NK-92 (cell line): Measurements from ENCODE around the gene XYLB.
"Not testable (repeated sequence)": the region's sequence is repeated elsewhere in the genome, so short reads cannot be mapped to it uniquely, and the experiment has no call there.

Experiments
- DNase-seq: peaks from one replicate; lab custom pipeline; 2025; ENCODE audit not compliant: unreplicated experiment; lab: John Stamatoyannopoulos, UW

Gene XYLB

DNA sequence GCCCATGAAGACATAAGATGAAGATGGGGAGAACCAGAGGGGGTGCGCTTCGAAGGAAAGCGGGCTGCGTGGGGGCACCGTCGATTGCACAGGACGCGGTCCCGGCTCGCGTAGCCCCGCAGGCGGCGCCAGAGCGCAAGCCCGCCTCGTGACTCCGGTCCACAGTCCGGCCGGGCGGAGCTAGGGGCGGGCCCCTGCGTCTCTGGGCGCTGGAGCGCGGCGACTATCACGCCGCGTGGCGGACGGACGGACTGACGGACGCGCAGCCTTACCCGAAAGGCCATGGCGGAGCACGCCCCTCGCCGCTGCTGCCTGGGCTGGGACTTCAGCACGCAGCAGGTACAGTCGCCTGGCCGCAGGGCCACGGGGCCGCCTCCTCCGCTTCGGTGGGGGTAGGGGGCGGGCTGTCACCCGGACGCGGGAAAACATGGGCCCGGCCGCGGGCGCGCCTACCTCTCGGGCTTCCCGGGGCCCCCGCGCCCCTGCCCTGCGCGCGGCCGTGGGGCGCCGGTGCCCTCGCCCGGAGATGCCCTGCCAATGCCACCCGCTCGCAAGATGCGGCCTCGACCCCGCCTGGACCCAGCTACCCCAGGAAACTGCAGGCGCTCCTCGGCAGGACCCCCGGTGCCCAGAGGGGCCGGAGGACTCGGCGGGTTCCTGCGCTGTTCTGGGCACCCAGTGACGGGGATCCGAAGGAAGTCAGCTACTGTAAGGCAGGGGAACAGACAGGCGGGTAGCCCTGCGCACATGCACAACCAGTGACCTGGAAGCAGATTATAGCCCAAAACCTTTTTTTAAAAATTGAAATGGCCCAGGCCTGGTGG, at the start of gene XYLB:
TSS of gene XYLB (plus strand) at position 199 of the 824 bp plus-strand sequence. CDS start at position 283, 84 bp downstream.
- DNase-seq: no peak

DNA sequence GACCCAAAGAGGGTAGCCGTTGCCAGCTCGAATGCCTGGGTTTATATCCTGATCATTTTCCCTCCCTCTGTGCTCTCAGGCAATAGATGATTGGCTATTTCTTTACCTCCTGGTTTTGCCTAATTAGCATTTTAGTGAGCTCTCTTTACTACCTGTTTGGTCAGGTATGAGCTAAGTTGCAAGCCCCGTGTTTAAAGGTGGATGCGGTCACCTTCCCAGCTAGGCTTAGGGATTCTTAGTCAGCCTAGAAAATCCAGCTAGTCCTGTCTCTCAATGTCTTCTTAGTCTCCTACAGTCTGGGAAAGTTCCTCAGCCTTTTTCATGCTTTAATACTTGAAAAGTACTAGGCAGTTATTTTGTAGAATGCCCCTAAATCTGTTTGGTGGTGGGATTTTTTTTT, 49.5 kb upstream of the XYLB start:
- DNase-seq: not testable (repeated sequence)

DNA sequence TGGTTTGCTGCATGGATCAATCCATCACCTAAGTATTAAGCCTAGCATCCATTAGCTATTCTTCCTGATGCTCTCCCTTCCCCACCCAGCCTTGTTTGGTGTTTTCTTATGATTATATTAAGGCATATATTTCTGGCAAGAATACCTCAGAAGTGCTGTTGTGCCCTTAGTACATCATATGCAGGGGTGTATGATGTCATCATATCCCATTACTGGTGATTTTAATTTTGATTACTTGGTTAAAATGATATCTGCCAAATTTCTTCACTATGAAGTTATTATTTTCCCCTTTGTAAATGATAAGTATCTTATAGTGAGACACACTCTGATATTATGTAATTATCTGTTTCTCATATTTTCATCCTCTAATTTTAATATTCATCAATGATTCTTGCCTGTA, 49.0 kb upstream of the XYLB start:
- DNase-seq: no peak

- DNase-seq: no peak
These were observed 48.5 kb upstream of the XYLB start for GRCh38 chr3:38297947-38298711.

DNA sequence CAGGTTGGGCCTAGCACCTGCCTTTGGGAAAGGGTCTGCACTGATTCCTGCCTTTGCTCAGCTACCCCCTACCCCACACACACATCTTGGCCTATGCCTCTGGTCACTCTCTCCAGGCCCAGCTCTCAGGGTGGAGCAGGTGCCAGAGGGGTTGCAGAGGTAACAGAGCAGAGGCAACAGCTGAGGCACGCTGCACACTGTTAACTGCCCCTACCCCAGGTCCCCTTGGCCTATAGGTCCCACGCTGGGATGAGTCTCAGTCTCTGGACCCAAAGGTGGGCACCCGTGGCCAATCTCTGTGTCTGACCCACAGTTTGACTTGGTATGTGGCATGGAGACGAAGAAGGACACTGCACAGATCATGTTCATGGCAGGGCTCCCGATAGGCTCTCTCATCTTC, 39.6 kb upstream of the XYLB start:
- DNase-seq: no peak

DNA sequence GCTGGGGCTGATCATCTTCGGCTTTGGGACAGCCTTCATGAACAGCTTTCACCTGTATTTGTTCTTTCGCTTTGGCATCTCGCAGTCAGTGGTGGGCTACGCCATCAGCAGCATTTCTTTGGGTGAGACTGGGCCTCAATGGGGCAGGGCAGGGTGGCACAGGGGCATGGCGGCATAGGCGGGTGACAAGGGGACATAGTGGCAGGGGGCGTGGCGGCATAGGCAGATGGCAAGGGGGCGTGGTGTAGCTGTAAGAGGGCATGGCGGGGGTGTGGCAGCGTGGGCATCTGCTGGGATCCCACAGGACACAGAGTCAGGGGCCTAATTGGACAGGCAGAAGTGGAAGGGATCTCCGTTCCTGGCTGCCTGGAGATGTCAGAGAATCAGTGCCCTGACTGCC, 39.0 kb upstream of the XYLB start:
- no peak for DNase-seq

DNA sequence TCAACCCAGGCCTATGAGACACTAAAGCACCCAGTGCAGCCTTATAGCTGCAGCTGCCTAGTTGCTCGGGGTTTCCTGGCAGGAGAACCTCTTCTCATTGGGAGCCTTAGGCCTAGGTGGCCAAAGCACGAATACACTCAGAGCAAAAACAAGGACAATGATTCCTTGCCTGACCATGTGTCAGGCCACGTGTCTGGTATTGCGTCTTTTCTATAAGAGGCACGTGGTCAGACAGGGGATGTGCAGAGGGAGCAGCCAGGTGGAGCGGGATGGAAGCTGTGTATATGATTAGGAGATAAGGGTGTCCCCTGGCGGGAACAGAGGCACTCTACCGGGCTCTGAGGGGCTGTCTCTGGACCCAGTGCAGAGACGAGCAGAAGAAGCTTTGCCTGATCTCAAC, 38.1 kb upstream of the XYLB start:
- DNase-seq: no peak

- DNase-seq: no peak
These were observed 35.1 kb upstream of the XYLB start for GRCh38 chr3:38311476-38311875.

DNA sequence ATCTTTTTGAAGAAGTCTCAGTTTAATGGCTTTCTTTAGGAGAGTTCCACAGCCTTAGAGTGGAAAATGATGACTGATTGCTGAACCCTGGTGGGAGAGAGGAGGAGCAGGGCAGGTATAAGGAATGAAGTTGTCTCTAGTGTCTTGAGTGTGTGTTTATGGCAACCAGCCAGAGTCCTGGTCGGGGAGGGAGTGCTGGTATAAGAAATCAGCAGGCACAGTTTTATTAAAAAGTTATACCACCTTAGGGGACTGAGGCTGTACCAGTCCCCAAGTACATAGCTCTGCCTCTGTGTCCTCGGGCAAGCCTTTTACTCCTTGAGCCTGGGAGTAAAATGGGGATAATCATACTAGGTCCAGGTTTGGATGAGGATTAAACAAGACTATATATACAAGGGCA, 34.6 kb upstream of the XYLB start:
- DNase-seq: no peak

DNA sequence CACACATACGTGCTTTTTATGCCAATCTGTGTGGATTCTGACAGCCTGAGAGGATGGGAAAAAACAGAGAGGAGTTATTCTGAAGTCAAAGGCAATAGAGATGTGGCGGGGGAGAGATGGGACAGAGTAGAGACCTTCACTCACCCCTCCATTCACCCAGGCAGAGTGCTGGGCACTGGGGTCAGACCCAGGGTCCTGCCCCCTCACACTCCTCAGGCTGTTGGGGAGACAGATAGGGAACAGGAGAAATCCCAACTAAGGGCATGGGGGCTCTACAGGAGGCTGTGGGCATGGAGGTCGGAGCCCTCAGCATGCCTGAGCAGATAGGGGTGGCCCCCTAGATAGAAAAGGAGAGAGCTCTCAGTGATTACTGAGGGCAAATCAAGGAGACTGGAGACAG, 34.2 kb upstream of the XYLB start:
- no peak for DNase-seq

GRCh38 chr3:38313263-38313662, 33.3 kb upstream of the XYLB start:
- no peak for DNase-seq

DNA sequence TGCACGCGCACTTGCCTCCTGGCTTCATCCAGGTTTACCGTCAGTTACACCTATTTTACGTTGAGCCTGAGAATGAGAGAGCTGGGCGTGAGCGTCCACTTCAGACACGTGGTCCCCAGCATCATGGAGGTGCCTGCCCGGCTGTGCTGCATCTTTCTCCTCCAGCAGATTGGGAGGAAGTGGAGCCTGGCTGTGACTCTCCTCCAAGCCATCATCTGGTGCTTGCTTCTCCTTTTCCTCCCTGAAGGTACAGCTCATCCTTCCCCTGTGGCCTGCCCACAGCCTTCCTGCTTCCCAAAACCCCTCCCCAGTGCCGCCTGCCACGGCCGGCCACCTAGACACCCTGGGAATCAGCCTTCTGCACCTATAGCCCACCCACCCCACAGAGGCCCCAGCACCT, 32.9 kb upstream of the XYLB start:
- DNase-seq: no peak

GRCh38 chr3:38314112-38314763, 32.3 kb upstream of the XYLB start:
- DNase-seq: no peak

DNA sequence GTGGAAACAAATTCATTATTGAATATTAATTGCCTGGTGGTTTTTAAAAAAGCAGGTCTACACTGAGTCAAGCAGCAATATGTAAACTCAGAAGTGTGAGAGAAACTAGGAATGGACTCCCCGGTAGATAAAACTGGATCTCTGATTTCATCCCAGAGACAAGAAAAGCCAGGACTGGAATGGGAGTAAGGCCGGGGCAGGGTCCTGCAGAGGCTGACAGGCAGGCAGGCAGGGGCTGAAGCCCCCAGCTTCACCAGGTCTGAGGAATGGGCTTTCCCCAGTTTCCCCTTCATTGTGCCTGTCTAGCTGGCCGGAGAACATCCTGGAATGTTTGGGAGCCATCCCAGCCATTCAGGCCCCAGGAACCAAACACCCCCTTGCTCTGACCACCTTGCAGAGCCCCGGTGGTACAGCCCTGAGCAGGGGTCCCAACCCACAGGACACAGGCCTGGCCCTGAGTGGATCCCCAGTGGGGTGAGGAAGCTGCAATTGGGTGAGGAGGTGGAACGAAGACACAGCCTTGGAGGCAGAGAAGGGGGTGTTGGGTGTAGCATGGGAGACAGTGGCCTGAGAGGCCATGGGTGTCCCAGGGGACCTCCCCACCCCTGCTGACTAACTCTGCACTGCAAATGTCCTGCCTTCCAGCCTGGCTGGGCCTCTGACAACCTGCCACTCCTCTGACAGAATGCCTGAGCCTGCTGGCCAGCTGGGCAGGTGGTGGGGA, 31.7 kb upstream of the XYLB start:
- no peak for DNase-seq

DNA sequence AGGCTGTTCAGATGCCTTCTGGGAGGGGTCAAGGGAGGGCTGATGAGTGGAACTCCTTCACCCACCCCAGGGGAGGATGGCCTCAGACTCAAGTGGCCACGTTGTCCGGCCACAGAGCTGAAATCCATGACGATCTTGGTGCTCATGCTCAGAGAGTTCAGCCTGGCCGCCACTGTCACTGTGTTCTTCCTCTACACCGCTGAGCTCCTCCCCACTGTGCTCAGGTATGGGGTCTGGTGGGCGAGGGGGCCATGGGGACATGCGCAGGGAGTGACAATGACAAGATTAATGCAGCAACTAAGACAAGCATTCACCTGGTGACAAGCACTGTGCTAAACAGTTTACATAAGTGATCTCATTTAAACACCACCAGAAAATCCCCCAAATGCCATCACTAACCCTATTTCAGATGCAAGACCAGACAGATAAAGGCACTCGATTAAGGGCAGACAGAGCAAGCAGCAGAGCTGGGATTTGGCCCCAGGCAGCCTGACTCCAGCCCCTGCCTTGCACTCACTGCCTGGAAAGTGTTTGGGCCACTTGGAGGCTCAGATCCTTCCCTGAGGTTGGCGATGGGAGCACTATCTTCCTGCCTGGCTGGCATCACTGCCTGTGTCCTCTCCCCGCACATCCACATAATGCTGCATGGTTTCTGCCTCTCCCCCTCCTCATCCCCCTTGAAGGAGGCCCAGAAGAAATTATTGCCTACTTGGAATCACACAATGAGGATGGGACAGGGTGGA, 30.9 kb upstream of the XYLB start:
- no peak for DNase-seq

DNA sequence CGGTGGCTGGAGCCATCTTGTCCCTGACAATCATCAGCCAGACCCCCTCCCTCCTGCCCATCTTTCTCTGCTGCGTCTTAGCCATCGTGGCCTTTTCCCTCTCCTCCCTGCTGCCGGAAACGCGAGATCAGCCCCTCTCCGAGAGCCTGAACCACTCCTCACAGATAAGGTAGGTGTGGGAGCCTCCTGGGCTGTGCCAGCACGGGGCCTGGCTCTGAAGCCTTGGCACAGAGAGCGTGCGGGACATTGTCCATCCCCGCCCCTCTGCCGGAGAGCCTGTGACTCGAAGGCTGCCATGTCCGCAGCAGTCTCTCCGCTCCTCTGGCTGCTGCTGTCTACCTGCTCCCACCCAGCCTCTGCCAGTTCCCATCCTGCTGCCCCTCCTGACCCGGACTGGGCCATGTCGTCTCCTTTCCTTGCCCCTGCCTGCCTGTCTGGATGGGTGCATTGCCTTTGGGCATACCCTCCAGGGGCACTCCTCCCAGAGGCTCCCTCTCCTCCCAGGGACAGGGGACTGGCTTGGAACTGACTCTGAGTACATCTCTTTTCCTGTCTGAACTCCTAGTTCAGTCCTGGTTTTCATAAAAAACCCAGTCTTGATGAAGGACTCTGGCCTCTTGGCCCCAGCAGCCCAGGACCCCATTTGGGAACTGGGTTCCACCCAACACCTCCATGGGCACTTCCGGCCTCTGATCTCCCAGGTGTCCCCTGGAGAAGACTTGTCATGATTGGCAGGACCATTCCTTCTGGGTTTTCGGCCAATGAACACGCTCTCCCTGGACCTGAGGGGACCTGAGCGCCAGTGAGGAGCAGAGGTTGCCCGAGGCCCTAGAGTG, 30.0 kb upstream of the XYLB start:
- DNase-seq: no peak

DNA sequence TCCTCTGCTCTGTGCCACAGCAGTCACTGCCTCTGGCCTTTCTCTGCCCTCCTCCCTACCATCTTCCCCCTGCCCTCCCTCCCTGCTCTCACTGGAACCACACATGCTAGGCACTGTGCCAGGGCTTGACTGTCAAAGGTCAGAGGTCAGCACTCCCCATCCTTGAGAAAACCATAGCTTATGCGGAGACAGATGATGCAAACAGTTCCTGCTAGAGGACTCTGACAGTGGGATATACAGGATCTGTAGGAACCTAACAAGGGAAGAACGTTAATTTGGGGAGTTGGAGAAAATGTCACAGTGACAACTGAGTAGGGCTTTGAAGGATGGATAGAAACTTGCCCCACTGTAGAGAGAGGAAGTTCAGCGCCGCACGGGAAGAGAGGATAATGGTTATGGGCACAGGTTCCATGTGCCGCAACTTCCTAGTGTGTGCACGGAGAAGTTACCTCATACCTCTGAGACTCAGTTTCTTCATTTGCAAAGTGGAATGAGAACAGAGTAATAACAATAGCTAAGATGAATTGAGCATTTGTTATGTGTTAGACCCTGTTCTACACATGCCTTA, 29.3 kb upstream of the XYLB start:
- no peak for DNase-seq

- DNase-seq: no peak
These were observed 27.6 kb upstream of the XYLB start for GRCh38 chr3:38318766-38319671.
